ENCODE results near the gene KMT2D.

GRCh38 chr12:49086116-49086515 is 25.5 kb upstream of the KMT2D start:
- TF ChIP-seq CTCF (conservative IDR thresholded peaks at IDR 0.05; ENCODE audit: low read length) (no peak), EZH2phosphoT487 (IDR thresholded peaks at IDR 0.05; ENCODE audit: borderline replicate concordance) (no peak)

All from Loucy (cell line).